Nephron (organoid): ENCODE measurements around the gene TMCC3.

Source experiments
- H3K27ac Mint-ChIP-seq, 3 experiments: 2 replicates each; pipeline ENCODE4 v1.8.0; 2020; ENCODE audit warnings: mixed read lengths in 3 of 3, mild to moderate bottlenecking in 2 of 3, moderate library complexity in 1 of 3
- H3K27me3 Mint-ChIP-seq: 2 replicates; pipeline ENCODE4 v1.8.0; 2021; ENCODE audit warnings: low read depth, mild to moderate bottlenecking, moderate library complexity, mixed read lengths
- H3K36me3 Mint-ChIP-seq: 2 replicates; pipeline ENCODE4 v1.8.0; 2020; ENCODE audit warnings: low read depth, mixed read lengths
- H3K4me1 Mint-ChIP-seq: 2 replicates; pipeline ENCODE4 v1.8.0; 2020; ENCODE audit warnings: mixed read lengths
- H3K4me3 Mint-ChIP-seq, 3 experiments: 2 replicates each; pipeline ENCODE4 v1.8.0; 2020; ENCODE audit warnings: mild to moderate bottlenecking in 3 of 3, mixed read lengths in 3 of 3, moderate library complexity in 2 of 3
- H3K9me3 Mint-ChIP-seq: 2 replicates; pipeline ENCODE4 v1.8.0; 2020; ENCODE audit warnings: mixed read lengths
- CTCF ChIP-seq, 3 experiments: fragments of 200-600 bp; sonication (generic); IDR thresholded peaks; one replicate each; pipeline ENCODE4 v1.5.0; 2021; ENCODE audit warnings: antibody characterized with exemption in 3 of 3; ENCODE audit not compliant: unreplicated experiment in 3 of 3

TMCC3 gene

GRCh38 chr12:94660436-94660835, 10.1 kb upstream of the TMCC3 start:
- H3K4me1 Mint-ChIP-seq: peaks cover 19% of the 10 kb centered on the region
- H3K4me3 Mint-ChIP-seq: no peak overlapping the region
- H3K9me3 Mint-ChIP-seq: no peaks in the 10 kb centered on the region
- no peaks in the 10 kb centered on the region for H3K36me3 Mint-ChIP-seq
- peak overlapping the region in 1 of 3 experiments; percentile 44 for H3K27ac Mint-ChIP-seq
- H3K27me3 Mint-ChIP-seq: peaks cover 7% of the 10 kb centered on the region
- TF ChIP-seq CTCF (IDR thresholded peaks at IDR 0.05; ENCODE audit: unreplicated experiment in 3 of 3): no peak

GRCh38 chr12:94659346-94659930, 9.1 kb upstream of the TMCC3 start:
- Mint-ChIP-seq H3K4me1 (peaks cover 19% of the 10 kb centered on the region), H3K27ac (peak overlapping the region in 2 of 3 experiments; percentile 66 to 69), H3K27me3 (peaks cover 7% of the 10 kb centered on the region), H3K4me3 (no peak overlapping the region), H3K9me3 (no peaks in the 10 kb centered on the region), H3K36me3 (no peaks in the 10 kb centered on the region)
- no peak for TF ChIP-seq CTCF (IDR thresholded peaks at IDR 0.05; ENCODE audit: unreplicated experiment in 3 of 3)

- peaks cover 7% of the 10 kb centered on the region for H3K27me3 Mint-ChIP-seq
- H3K4me3 Mint-ChIP-seq: no peak overlapping the region
- peaks cover 19% of the 10 kb centered on the region for H3K4me1 Mint-ChIP-seq
- no peaks in the 10 kb centered on the region for H3K9me3 Mint-ChIP-seq
- H3K36me3 Mint-ChIP-seq: no peaks in the 10 kb centered on the region
- peak overlapping the region; percentile 63 to 70 (median 69) for H3K27ac Mint-ChIP-seq
- no peak for TF ChIP-seq CTCF (IDR thresholded peaks at IDR 0.05; ENCODE audit: unreplicated experiment in 3 of 3)
Observed at GRCh38 chr12:94658931-94659330, 8.6 kb upstream of the TMCC3 start.

GRCh38 chr12:94656556-94656955, 6.2 kb upstream of the TMCC3 start:
- TF ChIP-seq CTCF (IDR thresholded peaks at IDR 0.05; ENCODE audit: unreplicated experiment in 3 of 3): no peak
- Mint-ChIP-seq H3K36me3 (no peaks in the 10 kb centered on the region), H3K4me3 (no peak overlapping the region), H3K9me3 (no peaks in the 10 kb centered on the region), H3K27me3 (peaks cover 7% of the 10 kb centered on the region), H3K4me1 (peaks cover 25% of the 10 kb centered on the region), H3K27ac (no peak overlapping the region)

GRCh38 chr12:94649349-94650142, 811 bp downstream of the TMCC3 start:
- peak overlapping the region; percentile 93 to 97 (median 95) for H3K4me3 Mint-ChIP-seq
- H3K9me3 Mint-ChIP-seq: no peaks in the 10 kb centered on the region
- H3K27me3 Mint-ChIP-seq: no peaks in the 10 kb centered on the region
- TF ChIP-seq CTCF (IDR thresholded peaks at IDR 0.05; ENCODE audit: unreplicated experiment in 3 of 3): peak; percentile 42 to 55 (median 46)
- peak overlapping the region; percentile 84 to 96 (median 84) for H3K27ac Mint-ChIP-seq
- no peaks in the 10 kb centered on the region for H3K36me3 Mint-ChIP-seq
- peaks cover 54% of the 10 kb centered on the region for H3K4me1 Mint-ChIP-seq
